NCI-H1092 (cell line): ENCODE data around the gene SLC17A7.
"Not testable (repeated sequence)": the region's sequence is repeated elsewhere in the genome, so short reads cannot be mapped to it uniquely, and the experiment has no call there.

Experiments used
- DNase-seq: peaks from one replicate; lab custom pipeline; 2025; lab: John Stamatoyannopoulos, UW

SLC17A7 gene

GRCh38 chr19:49444100-49444700 lies 2.9 kb upstream of the SLC17A7 start:
- not testable (repeated sequence) for DNase-seq

GRCh38 chr19:49443366-49444099 lies 2.2 kb upstream of the SLC17A7 start:
- DNase-seq = peak; percentile 83

- no peak for DNase-seq
Measured at GRCh38 chr19:49442771-49443365, 1.5 kb upstream of the SLC17A7 start.

GRCh38 chr19:49442354-49442753 lies 1.0 kb upstream of the SLC17A7 start:
- no peak for DNase-seq

GRCh38 chr19:49441960-49442350 lies 628 bp upstream of the SLC17A7 start:
- DNase-seq = no peak

GRCh38 chr19:49440439-49441209 lies 703 bp downstream of the SLC17A7 start:
- no peak for DNase-seq

GRCh38 chr19:49439836-49440235 lies 1.5 kb downstream of the SLC17A7 start:
- DNase-seq = no peak

- DNase-seq = no peak
Measured at GRCh38 chr19:49438261-49438660, 3.1 kb downstream of the SLC17A7 start.

GRCh38 chr19:49437231-49437630 lies 4.1 kb downstream of the SLC17A7 start:
- no peak for DNase-seq

- no peak for DNase-seq
Measured at GRCh38 chr19:49436381-49437017, 4.8 kb downstream of the SLC17A7 start.

- DNase-seq = no peak
Measured at GRCh38 chr19:49435670-49436069, 5.7 kb downstream of the SLC17A7 start.

GRCh38 chr19:49434907-49435583 lies 6.3 kb downstream of the SLC17A7 start:
- DNase-seq = no peak

GRCh38 chr19:49433240-49433901 lies 8.0 kb downstream of the SLC17A7 start:
- no peak for DNase-seq

- no peak for DNase-seq
Measured at GRCh38 chr19:49432141-49433073, 8.9 kb downstream of the SLC17A7 start.

- no peak for DNase-seq
Measured at GRCh38 chr19:49431330-49431749, 10.0 kb downstream of the SLC17A7 start.

- no peak for DNase-seq
Measured at GRCh38 chr19:49430678-49431329, 10.5 kb downstream of the SLC17A7 start.

GRCh38 chr19:49430172-49430677 lies 11.1 kb downstream of the SLC17A7 start:
- DNase-seq = no peak

- DNase-seq = no peak
Measured at GRCh38 chr19:49428547-49429451, 12.5 kb downstream of the SLC17A7 start.
